HepG2 (cell line): ENCODE data around the gene LGALS16. TPM values are rescaled to one million over a fixed set of nuclear protein-coding genes. Genes with fewer than 3 reads are reported as not detected.

ENCODE experiments used
- ARHGAP35 ChIP-seq: sonication (generic); formaldehyde crosslinking; IDR thresholded peaks from 2 replicates; pipeline ENCODE4 v1.9.0; 2022; ENCODE audit warnings: mild to moderate bottlenecking, inconsistent platforms, moderate library complexity, missing genetic modification reagents, borderline replicate concordance
- CREB1 ChIP-seq, 2 experiments: fragments of 450-650 bp in 1 of 2; IDR thresholded peaks; 2 replicates each; pipeline ENCODE4 v1.6.1; 2016 to 2017; ENCODE audit warnings: control low read depth in 1 of 2, mild to moderate bottlenecking in 1 of 2, missing compliant biosample characterization in 1 of 2, missing genetic modification characterization in 1 of 2
- FOSL2 ChIP-seq: sonication (generic); formaldehyde crosslinking; IDR thresholded peaks from 2 replicates; pipeline ENCODE4 v1.4.0; 2020; ENCODE audit warnings: missing genetic modification reagents
- HOXA7 ChIP-seq: sonication (generic); formaldehyde crosslinking; IDR thresholded peaks from 2 replicates; pipeline ENCODE4 v1.8.1; 2022; ENCODE audit warnings: mild to moderate bottlenecking, missing genetic modification reagents, moderate library complexity
- SAFB2 ChIP-seq: sonication (generic); formaldehyde crosslinking; IDR thresholded peaks from 2 replicates; pipeline ENCODE4 v1.5.1; 2020; ENCODE audit warnings: missing genetic modification reagents, low read depth, mild to moderate bottlenecking, borderline replicate concordance
- SOX6 ChIP-seq, 2 experiments: fragments of 450-650 bp in 1 of 2; sonication (generic) in 1 of 2; formaldehyde crosslinking in 1 of 2; IDR thresholded peaks; 2 replicates each; pipeline versions ENCODE4 v1.4.0 to v1.6.1; 2017 to 2020; ENCODE audit warnings: antibody characterized with exemption in 1 of 2, mild to moderate bottlenecking in 1 of 2, missing genetic modification reagents in 1 of 2
- STAT5B ChIP-seq: sonication (generic); formaldehyde crosslinking; IDR thresholded peaks from 2 replicates; pipeline ENCODE4 v1.4.0; 2020; ENCODE audit warnings: missing genetic modification reagents
- ZFY ChIP-seq: sonication (generic); formaldehyde crosslinking; IDR thresholded peaks from 2 replicates; pipeline ENCODE4 v1.4.0; 2020; ENCODE audit warnings: missing genetic modification reagents
- ZMYM2 ChIP-seq: sonication (generic); formaldehyde crosslinking; IDR thresholded peaks from 2 replicates; pipeline ENCODE4 v1.8.0; 2022; ENCODE audit warnings: mild to moderate bottlenecking, missing genetic modification reagents
- polyA plus RNA-seq, 8 experiments: library from polyadenylated mRNA; depleted of rRNA in 3 of 8; stranded (reverse) in 7 of 8; unstranded in 1 of 8; fragments of >200 nt; fragmentation: Illumina TruSeq in 4 of 8; extraction: Trizol in 4 of 8; gene quantifications; 2 replicates each; pipeline versions ENCODE4 v1.2.1 to v1.2.3, GENCODE V29; 2011 to 2016; ENCODE audit warnings: low read depth in 4 of 8, missing spikeins in 1 of 8, mixed read lengths in 1 of 8; ENCODE audit not compliant: insufficient read depth in 1 of 8
- total RNA-seq, 5 experiments: library from RNA; depleted of rRNA; stranded (reverse); fragments of >200 nt; fragmentation: Illumina TruSeq; extraction: Trizol; gene quantifications; 2 replicates each; pipeline ENCODE4 v1.2.3, GENCODE V29; 2016; ENCODE audit warnings: low read depth in 1 of 5
- TF ChIP-seq, protein P1 (sequence below): sonication (generic); formaldehyde crosslinking; IDR thresholded peaks from 2 replicates; pipeline ENCODE4 v1.5.0; 2020; ENCODE audit warnings: mild to moderate bottlenecking, missing genetic modification reagents, borderline replicate concordance
- TF ChIP-seq, protein P2 (sequence below): IDR thresholded peaks from 2 replicates; pipeline ENCODE4 v1.4.0; 2020; ENCODE audit warnings: mild to moderate bottlenecking, missing genetic modification reagents
- TF ChIP-seq, protein P3 (sequence below): sonication (generic); formaldehyde crosslinking; conservative IDR thresholded peaks from 2 replicates; pipeline ENCODE4 v1.8.0; 2022; ENCODE audit warnings: low read depth, missing genetic modification reagents
- TF ChIP-seq, protein P4 (sequence below): IDR thresholded peaks from 2 replicates; pipeline ENCODE4 v1.6.1; 2016; ENCODE audit warnings: mild to moderate bottlenecking, missing biosample characterization, missing genetic modification reagents

LGALS16 gene
- total and polyA plus RNA-seq, 2 of the 13 experiments (the other 11 are each of a cell fraction or from before 2014, with no cell fraction given), result not detected

DNA sequence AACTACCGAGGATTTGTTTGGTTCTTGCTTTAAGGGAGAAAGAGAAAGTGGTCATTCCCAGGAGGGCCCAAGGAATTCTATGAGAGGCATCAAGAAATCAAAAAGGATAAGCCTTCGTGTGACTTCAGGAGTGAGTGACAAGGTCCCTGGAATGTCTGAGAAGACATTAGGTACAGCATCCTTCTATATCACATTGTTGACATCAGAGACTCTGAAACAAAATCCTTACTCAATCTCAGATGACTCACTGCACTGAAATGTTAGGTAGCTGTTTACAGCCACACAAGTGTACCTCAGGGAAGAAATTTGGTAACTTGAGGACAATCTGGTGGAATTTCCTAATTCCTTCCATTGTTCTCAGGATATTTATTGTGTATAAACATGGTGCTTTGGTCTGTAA, 40.7 kb downstream of the LGALS16 start (continued):
- TF ChIP-seq, protein P1, sequence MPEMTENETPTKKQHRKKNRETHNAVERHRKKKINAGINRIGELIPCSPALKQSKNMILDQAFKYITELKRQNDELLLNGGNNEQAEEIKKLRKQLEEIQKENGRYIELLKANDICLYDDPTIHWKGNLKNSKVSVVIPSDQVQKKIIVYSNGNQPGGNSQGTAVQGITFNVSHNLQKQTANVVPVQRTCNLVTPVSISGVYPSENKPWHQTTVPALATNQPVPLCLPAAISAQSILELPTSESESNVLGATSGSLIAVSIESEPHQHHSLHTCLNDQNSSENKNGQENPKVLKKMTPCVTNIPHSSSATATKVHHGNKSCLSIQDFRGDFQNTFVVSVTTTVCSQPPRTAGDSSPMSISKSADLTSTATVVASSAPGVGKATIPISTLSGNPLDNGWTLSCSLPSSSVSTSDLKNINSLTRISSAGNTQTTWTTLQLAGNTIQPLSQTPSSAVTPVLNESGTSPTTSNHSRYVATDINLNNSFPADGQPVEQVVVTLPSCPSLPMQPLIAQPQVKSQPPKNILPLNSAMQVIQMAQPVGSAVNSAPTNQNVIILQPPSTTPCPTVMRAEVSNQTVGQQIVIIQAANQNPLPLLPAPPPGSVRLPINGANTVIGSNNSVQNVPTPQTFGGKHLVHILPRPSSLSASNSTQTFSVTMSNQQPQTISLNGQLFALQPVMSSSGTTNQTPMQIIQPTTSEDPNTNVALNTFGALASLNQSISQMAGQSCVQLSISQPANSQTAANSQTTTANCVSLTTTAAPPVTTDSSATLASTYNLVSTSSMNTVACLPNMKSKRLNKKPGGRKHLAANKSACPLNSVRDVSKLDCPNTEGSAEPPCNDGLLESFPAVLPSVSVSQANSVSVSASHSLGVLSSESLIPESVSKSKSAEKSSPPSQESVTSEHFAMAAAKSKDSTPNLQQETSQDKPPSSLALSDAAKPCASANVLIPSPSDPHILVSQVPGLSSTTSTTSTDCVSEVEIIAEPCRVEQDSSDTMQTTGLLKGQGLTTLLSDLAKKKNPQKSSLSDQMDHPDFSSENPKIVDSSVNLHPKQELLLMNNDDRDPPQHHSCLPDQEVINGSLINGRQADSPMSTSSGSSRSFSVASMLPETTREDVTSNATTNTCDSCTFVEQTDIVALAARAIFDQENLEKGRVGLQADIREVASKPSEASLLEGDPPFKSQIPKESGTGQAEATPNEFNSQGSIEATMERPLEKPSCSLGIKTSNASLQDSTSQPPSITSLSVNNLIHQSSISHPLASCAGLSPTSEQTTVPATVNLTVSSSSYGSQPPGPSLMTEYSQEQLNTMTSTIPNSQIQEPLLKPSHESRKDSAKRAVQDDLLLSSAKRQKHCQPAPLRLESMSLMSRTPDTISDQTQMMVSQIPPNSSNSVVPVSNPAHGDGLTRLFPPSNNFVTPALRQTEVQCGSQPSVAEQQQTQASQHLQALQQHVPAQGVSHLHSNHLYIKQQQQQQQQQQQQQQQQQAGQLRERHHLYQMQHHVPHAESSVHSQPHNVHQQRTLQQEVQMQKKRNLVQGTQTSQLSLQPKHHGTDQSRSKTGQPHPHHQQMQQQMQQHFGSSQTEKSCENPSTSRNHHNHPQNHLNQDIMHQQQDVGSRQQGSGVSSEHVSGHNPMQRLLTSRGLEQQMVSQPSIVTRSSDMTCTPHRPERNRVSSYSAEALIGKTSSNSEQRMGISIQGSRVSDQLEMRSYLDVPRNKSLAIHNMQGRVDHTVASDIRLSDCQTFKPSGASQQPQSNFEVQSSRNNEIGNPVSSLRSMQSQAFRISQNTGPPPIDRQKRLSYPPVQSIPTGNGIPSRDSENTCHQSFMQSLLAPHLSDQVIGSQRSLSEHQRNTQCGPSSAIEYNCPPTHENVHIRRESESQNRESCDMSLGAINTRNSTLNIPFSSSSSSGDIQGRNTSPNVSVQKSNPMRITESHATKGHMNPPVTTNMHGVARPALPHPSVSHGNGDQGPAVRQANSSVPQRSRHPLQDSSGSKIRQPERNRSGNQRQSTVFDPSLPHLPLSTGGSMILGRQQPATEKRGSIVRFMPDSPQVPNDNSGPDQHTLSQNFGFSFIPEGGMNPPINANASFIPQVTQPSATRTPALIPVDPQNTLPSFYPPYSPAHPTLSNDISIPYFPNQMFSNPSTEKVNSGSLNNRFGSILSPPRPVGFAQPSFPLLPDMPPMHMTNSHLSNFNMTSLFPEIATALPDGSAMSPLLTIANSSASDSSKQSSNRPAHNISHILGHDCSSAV (CRISPR knock-in tag), result no peak
- TF ChIP-seq FOSL2 (CRISPR knock-in tag) (peak; percentile 90), ARHGAP35 (CRISPR knock-in tag) (no peak), ZMYM2 (no peak), STAT5B (no peak), HOXA7 (no peak), SOX6 (IDR thresholded peaks at IDR 0.05) (no peak), SOX6 (CRISPR knock-in tag; IDR thresholded peaks at IDR 0.05) (peak; percentile 60; the same call in 1 of the 2 replicates), CREB1 (IDR thresholded peaks at IDR 0.05) (no peak), CREB1 (CRISPR knock-in tag; IDR thresholded peaks at IDR 0.05) (no peak), ZFY (CRISPR knock-in tag) (no peak), SAFB2 (CRISPR knock-in tag) (no peak)
- TF ChIP-seq, protein P2, sequence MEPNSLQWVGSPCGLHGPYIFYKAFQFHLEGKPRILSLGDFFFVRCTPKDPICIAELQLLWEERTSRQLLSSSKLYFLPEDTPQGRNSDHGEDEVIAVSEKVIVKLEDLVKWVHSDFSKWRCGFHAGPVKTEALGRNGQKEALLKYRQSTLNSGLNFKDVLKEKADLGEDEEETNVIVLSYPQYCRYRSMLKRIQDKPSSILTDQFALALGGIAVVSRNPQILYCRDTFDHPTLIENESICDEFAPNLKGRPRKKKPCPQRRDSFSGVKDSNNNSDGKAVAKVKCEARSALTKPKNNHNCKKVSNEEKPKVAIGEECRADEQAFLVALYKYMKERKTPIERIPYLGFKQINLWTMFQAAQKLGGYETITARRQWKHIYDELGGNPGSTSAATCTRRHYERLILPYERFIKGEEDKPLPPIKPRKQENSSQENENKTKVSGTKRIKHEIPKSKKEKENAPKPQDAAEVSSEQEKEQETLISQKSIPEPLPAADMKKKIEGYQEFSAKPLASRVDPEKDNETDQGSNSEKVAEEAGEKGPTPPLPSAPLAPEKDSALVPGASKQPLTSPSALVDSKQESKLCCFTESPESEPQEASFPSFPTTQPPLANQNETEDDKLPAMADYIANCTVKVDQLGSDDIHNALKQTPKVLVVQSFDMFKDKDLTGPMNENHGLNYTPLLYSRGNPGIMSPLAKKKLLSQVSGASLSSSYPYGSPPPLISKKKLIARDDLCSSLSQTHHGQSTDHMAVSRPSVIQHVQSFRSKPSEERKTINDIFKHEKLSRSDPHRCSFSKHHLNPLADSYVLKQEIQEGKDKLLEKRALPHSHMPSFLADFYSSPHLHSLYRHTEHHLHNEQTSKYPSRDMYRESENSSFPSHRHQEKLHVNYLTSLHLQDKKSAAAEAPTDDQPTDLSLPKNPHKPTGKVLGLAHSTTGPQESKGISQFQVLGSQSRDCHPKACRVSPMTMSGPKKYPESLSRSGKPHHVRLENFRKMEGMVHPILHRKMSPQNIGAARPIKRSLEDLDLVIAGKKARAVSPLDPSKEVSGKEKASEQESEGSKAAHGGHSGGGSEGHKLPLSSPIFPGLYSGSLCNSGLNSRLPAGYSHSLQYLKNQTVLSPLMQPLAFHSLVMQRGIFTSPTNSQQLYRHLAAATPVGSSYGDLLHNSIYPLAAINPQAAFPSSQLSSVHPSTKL (CRISPR knock-in tag), result peak; percentile 59; the same call in 1 of the 2 replicates
- TF ChIP-seq, protein P3, sequence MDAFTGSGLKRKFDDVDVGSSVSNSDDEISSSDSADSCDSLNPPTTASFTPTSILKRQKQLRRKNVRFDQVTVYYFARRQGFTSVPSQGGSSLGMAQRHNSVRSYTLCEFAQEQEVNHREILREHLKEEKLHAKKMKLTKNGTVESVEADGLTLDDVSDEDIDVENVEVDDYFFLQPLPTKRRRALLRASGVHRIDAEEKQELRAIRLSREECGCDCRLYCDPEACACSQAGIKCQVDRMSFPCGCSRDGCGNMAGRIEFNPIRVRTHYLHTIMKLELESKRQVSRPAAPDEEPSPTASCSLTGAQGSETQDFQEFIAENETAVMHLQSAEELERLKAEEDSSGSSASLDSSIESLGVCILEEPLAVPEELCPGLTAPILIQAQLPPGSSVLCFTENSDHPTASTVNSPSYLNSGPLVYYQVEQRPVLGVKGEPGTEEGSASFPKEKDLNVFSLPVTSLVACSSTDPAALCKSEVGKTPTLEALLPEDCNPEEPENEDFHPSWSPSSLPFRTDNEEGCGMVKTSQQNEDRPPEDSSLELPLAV (CRISPR knock-in tag), result no peak
- TF ChIP-seq, protein P4, sequence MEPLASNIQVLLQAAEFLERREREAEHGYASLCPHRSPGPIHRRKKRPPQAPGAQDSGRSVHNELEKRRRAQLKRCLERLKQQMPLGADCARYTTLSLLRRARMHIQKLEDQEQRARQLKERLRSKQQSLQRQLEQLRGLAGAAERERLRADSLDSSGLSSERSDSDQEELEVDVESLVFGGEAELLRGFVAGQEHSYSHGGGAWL (CRISPR knock-in tag), result no peak
